Stimulated activated CD4-positive, alpha-beta T cell treated with anti-CD3 and anti-CD28 coated beads, Interleukin-4, amount 100 ng/mL, for 24 hours (primary cell): ENCODE measurements around the gene SYNRG.
"Not testable (repeated sequence)": the region's sequence is repeated elsewhere in the genome, so short reads cannot be mapped to it uniquely, and the experiment has no call there.

Experiments used
- DNase-seq: peaks from one replicate; pipeline ENCODE4 v3.0.0-alpha.2; 2020

Gene SYNRG

GRCh38 chr17:37609170-37610040, at the start of gene SYNRG:
Gene SYNRG, minus strand, starts transcription at chr17:37609418. Its CDS starts 63 bp downstream, at chr17:37609355.
- peak; percentile 94 for DNase-seq

- no peak for DNase-seq
These were observed 48.0 kb upstream of the SYNRG start for GRCh38 chr17:37657202-37657601.

- DNase-seq = no peak
These were observed 42.6 kb upstream of the SYNRG start for GRCh38 chr17:37651849-37652248.

- DNase-seq = no peak
These were observed 41.3 kb upstream of the SYNRG start for GRCh38 chr17:37650419-37651003.

- DNase-seq = no peak
These were observed 39.3 kb upstream of the SYNRG start for GRCh38 chr17:37648555-37648954.

- no peak for DNase-seq
These were observed 38.6 kb upstream of the SYNRG start for GRCh38 chr17:37647856-37648255.

- no peak for DNase-seq
These were observed 34.7 kb upstream of the SYNRG start for GRCh38 chr17:37643869-37644268.

- DNase-seq = peak; percentile 90
These were observed 34.0 kb upstream of the SYNRG start, which contains the start of gene DDX52 for GRCh38 chr17:37643118-37643766. Gene DDX52, minus strand, starts transcription at chr17:37643446. Its CDS starts 26 bp downstream, at chr17:37643420.

GRCh38 chr17:37642681-37643080, 33.5 kb upstream of the SYNRG start:
- no peak for DNase-seq

GRCh38 chr17:37640015-37640414, 30.8 kb upstream of the SYNRG start:
- DNase-seq = no peak

- DNase-seq = no peak
These were observed 28.7 kb upstream of the SYNRG start for GRCh38 chr17:37637956-37638355.

GRCh38 chr17:37616430-37616829, 7.2 kb upstream of the SYNRG start:
- not testable (repeated sequence) for DNase-seq

GRCh38 chr17:37614823-37615222, 5.6 kb upstream of the SYNRG start:
- no peak for DNase-seq

GRCh38 chr17:37614391-37614790, 5.2 kb upstream of the SYNRG start:
- no peak for DNase-seq

GRCh38 chr17:37610971-37611370, 1.8 kb upstream of the SYNRG start:
- DNase-seq = no peak

GRCh38 chr17:37610041-37610420, 813 bp upstream of the SYNRG start:
- DNase-seq = not testable (repeated sequence)

- DNase-seq = peak; percentile 6
These were observed 658 bp downstream of the SYNRG start for GRCh38 chr17:37608351-37609169.

- no peak for DNase-seq
These were observed 1.4 kb downstream of the SYNRG start for GRCh38 chr17:37607637-37608331.

GRCh38 chr17:37605813-37606505, 3.3 kb downstream of the SYNRG start:
- DNase-seq = peak; percentile 27

- DNase-seq = no peak
These were observed 4.1 kb downstream of the SYNRG start for GRCh38 chr17:37605081-37605480.

- DNase-seq = peak; percentile 8
These were observed 4.7 kb downstream of the SYNRG start for GRCh38 chr17:37604556-37604955.

- DNase-seq = no peak
These were observed 11.1 kb downstream of the SYNRG start for GRCh38 chr17:37598145-37598544.
